GM21786 (cell line): ENCODE measurements around the gene POC1B.

ENCODE experiments used
- ATAC-seq: cut with Tn5 transposase; IDR thresholded peaks from one replicate; pipeline ENCODE4 v1.9.1; 2021; ENCODE audit not compliant: unreplicated experiment

Gene POC1B

GRCh38 chr12:89497467-89497866 is 28.4 kb downstream of the POC1B start:
- ATAC-seq = no peak

GRCh38 chr12:89497005-89497404 is 28.8 kb downstream of the POC1B start:
- no peak for ATAC-seq

GRCh38 chr12:89494411-89495231 is 31.2 kb downstream of the POC1B start:
- peak; percentile 42 for ATAC-seq

- peak; percentile 46 for ATAC-seq
Observed at GRCh38 chr12:89493670-89494302, 32.1 kb downstream of the POC1B start.

- ATAC-seq = no peak
Observed at GRCh38 chr12:89492883-89493282, 33.0 kb downstream of the POC1B start.

GRCh38 chr12:89490922-89491321 is 34.9 kb downstream of the POC1B start:
- ATAC-seq = no peak

- no peak for ATAC-seq
Observed at GRCh38 chr12:89486264-89486663, 39.6 kb downstream of the POC1B start.

- ATAC-seq = no peak
Observed at GRCh38 chr12:89484470-89484869, 41.4 kb downstream of the POC1B start.

- no peak for ATAC-seq
Observed at GRCh38 chr12:89481213-89481914, 44.5 kb downstream of the POC1B start.

- no peak for ATAC-seq
Observed at GRCh38 chr12:89479982-89480381, 45.9 kb downstream of the POC1B start.

GRCh38 chr12:89477633-89478279 is 48.1 kb downstream of the POC1B start:
- ATAC-seq = no peak

GRCh38 chr12:89476904-89477595 is 48.8 kb downstream of the POC1B start:
- ATAC-seq = no peak

- ATAC-seq = no peak
Observed at GRCh38 chr12:89476232-89476631, 49.6 kb downstream of the POC1B start.

- no peak for ATAC-seq
Observed at GRCh38 chr12:89475203-89475990, 50.5 kb downstream of the POC1B start.

GRCh38 chr12:89474615-89475014 is 51.2 kb downstream of the POC1B start:
- ATAC-seq = no peak

- ATAC-seq = no peak
Observed at GRCh38 chr12:89472508-89472907, 53.3 kb downstream of the POC1B start.

GRCh38 chr12:89470741-89471509 is 54.9 kb downstream of the POC1B start:
- peak; percentile 37 for ATAC-seq

GRCh38 chr12:89469361-89469760 is 56.5 kb downstream of the POC1B start:
- peak; percentile 68 for ATAC-seq

- peak; percentile 84 for ATAC-seq
Observed at GRCh38 chr12:89468648-89469326, 57.1 kb downstream of the POC1B start.
